ENCODE measurements around the gene OR4C3. TPM values are rescaled to one million over a fixed set of nuclear protein-coding genes. Genes with fewer than 3 reads are reported as not detected.
A peak's percentile ranks its signal among the peaks of the same experiment; 100 is the strongest.
"Not testable (repeated sequence)": the region's sequence is repeated elsewhere in the genome, so short reads cannot be mapped to it uniquely, and the experiment has no call there.

Gene OR4C3
- not detected in 2 replicates for total RNA-seq

GRCh38 chr11:48324620-48325019 is at the start of gene OR4C3:
Gene OR4C3 (plus strand): TSS chr11:48324920. CDS start chr11:48325022, 102 bp downstream.
- H3K36me3 Mint-ChIP-seq (ENCODE audit: low read depth); H3K9me3 Mint-ChIP-seq; H3K4me3 Mint-ChIP-seq (ENCODE audit: low read depth); H3K4me1 Mint-ChIP-seq (ENCODE audit: low read depth); H3K27me3 Mint-ChIP-seq (ENCODE audit: low read depth); intact Hi-C loops (cut with micrococcal nuclease); H3K27ac Mint-ChIP-seq; DNase-seq (ENCODE audit: low spot score): not testable (repeated sequence)

GRCh38 chr11:48305923-48306322 is 18.8 kb upstream of the OR4C3 start, which contains the start of gene OR4S1:
Gene OR4S1 (plus strand): TSS chr11:48306223. CDS start chr11:48306223, 0 bp downstream.
- no peaks in the 10 kb centered on the region for H3K4me1 Mint-ChIP-seq (ENCODE audit: low read depth)
- no peaks in the 10 kb centered on the region for H3K9me3 Mint-ChIP-seq
- no peak within 1 kb of the TSS for H3K27ac Mint-ChIP-seq
- intact Hi-C loops (cut with micrococcal nuclease): loop anchor here (5.0 kb wide), 2 partner anchors 134 to 1221 kb away; no protein-coding TSS in a partner anchor
- no peaks in the 10 kb centered on the region for H3K36me3 Mint-ChIP-seq (ENCODE audit: low read depth)
- no peak for DNase-seq (ENCODE audit: low spot score)
- no peaks in the 10 kb centered on the region for H3K27me3 Mint-ChIP-seq (ENCODE audit: low read depth)
- H3K4me3 Mint-ChIP-seq (ENCODE audit: low read depth): no peak within 1 kb of the TSS

- H3K4me1 Mint-ChIP-seq (ENCODE audit: low read depth): no peaks in the 10 kb centered on the region
- H3K27me3 Mint-ChIP-seq (ENCODE audit: low read depth): peaks cover 1% of the 10 kb centered on the region
- H3K4me3 Mint-ChIP-seq (ENCODE audit: low read depth): no peak overlapping the region
- H3K9me3 Mint-ChIP-seq: no peaks in the 10 kb centered on the region
- intact Hi-C loops (cut with micrococcal nuclease): loop anchor here (5.0 kb wide), 2 partner anchors 136 to 1219 kb away; no protein-coding TSS in a partner anchor
- no peak overlapping the region for H3K27ac Mint-ChIP-seq
- H3K36me3 Mint-ChIP-seq (ENCODE audit: low read depth): no peaks in the 10 kb centered on the region
- peak; percentile 48 for DNase-seq (ENCODE audit: low spot score)
These were observed 16.8 kb upstream of the OR4C3 start for GRCh38 chr11:48307760-48308386.

GRCh38 chr11:48313590-48313989 is 11.1 kb upstream of the OR4C3 start:
- intact Hi-C loops (cut with micrococcal nuclease); H3K27ac Mint-ChIP-seq; H3K4me3 Mint-ChIP-seq (ENCODE audit: low read depth); H3K9me3 Mint-ChIP-seq; H3K4me1 Mint-ChIP-seq (ENCODE audit: low read depth); H3K27me3 Mint-ChIP-seq (ENCODE audit: low read depth); H3K36me3 Mint-ChIP-seq (ENCODE audit: low read depth); DNase-seq (ENCODE audit: low spot score): not testable (repeated sequence)

- H3K36me3 Mint-ChIP-seq (ENCODE audit: low read depth); H3K27me3 Mint-ChIP-seq (ENCODE audit: low read depth); H3K4me1 Mint-ChIP-seq (ENCODE audit: low read depth); H3K9me3 Mint-ChIP-seq; H3K4me3 Mint-ChIP-seq (ENCODE audit: low read depth); H3K27ac Mint-ChIP-seq; intact Hi-C loops (cut with micrococcal nuclease); DNase-seq (ENCODE audit: low spot score): not testable (repeated sequence)
These were observed 4.9 kb upstream of the OR4C3 start for GRCh38 chr11:48319813-48320212.

- Mint-ChIP-seq H3K4me1 (ENCODE audit: low read depth) (no peaks in the 10 kb centered on the region), H3K4me3 (ENCODE audit: low read depth) (no peak overlapping the region), H3K27me3 (ENCODE audit: low read depth) (no peaks in the 10 kb centered on the region), H3K36me3 (ENCODE audit: low read depth) (no peaks in the 10 kb centered on the region), H3K27ac (no peak overlapping the region), H3K9me3 (peaks cover 5% of the 10 kb centered on the region)
- intact Hi-C loops (cut with micrococcal nuclease): no loop called here
- DNase-seq (ENCODE audit: low spot score): no peak
These were observed 16.7 kb downstream of the OR4C3 start for GRCh38 chr11:48341466-48341865.

GRCh38 chr11:48342505-48342904 is 17.8 kb downstream of the OR4C3 start:
- H3K27me3 Mint-ChIP-seq (ENCODE audit: low read depth); H3K4me1 Mint-ChIP-seq (ENCODE audit: low read depth); H3K36me3 Mint-ChIP-seq (ENCODE audit: low read depth); H3K4me3 Mint-ChIP-seq (ENCODE audit: low read depth); H3K27ac Mint-ChIP-seq; intact Hi-C loops (cut with micrococcal nuclease); H3K9me3 Mint-ChIP-seq; DNase-seq (ENCODE audit: low spot score): not testable (repeated sequence)

- H3K4me1 Mint-ChIP-seq (ENCODE audit: low read depth); DNase-seq (ENCODE audit: low spot score); H3K27me3 Mint-ChIP-seq (ENCODE audit: low read depth); intact Hi-C loops (cut with micrococcal nuclease); H3K36me3 Mint-ChIP-seq (ENCODE audit: low read depth); H3K4me3 Mint-ChIP-seq (ENCODE audit: low read depth); H3K27ac Mint-ChIP-seq: not testable (repeated sequence)
- peaks cover 15% of the 10 kb centered on the region for H3K9me3 Mint-ChIP-seq
These were observed 21.6 kb downstream of the OR4C3 start for GRCh38 chr11:48346286-48346685.

- Mint-ChIP-seq H3K9me3 (peaks cover 12% of the 10 kb centered on the region), H3K4me1 (ENCODE audit: low read depth) (no peaks in the 10 kb centered on the region), H3K4me3 (ENCODE audit: low read depth) (no peak overlapping the region), H3K27ac (no peak overlapping the region), H3K36me3 (ENCODE audit: low read depth) (no peaks in the 10 kb centered on the region), H3K27me3 (ENCODE audit: low read depth) (no peaks in the 10 kb centered on the region)
- intact Hi-C loops (cut with micrococcal nuclease): loop anchor here (10.0 kb wide), 1 partner anchor 1671 kb away; no protein-coding TSS in a partner anchor
- no peak for DNase-seq (ENCODE audit: low spot score)
These were observed 29.3 kb downstream of the OR4C3 start for GRCh38 chr11:48354013-48354412.

GRCh38 chr11:48354677-48355076 is 30.0 kb downstream of the OR4C3 start:
- Mint-ChIP-seq H3K9me3 (peaks cover 8% of the 10 kb centered on the region), H3K36me3 (ENCODE audit: low read depth) (no peaks in the 10 kb centered on the region), H3K4me1 (ENCODE audit: low read depth) (no peaks in the 10 kb centered on the region), H3K27ac (no peak overlapping the region), H3K27me3 (ENCODE audit: low read depth) (no peaks in the 10 kb centered on the region), H3K4me3 (ENCODE audit: low read depth) (no peak overlapping the region)
- intact Hi-C loops (cut with micrococcal nuclease): loop anchor here (10.0 kb wide), 1 partner anchor 1670 kb away; no protein-coding TSS in a partner anchor
- no peak for DNase-seq (ENCODE audit: low spot score)

GRCh38 chr11:48361289-48361688 is 36.6 kb downstream of the OR4C3 start:
- H3K9me3 Mint-ChIP-seq; H3K27ac Mint-ChIP-seq; intact Hi-C loops (cut with micrococcal nuclease); H3K4me3 Mint-ChIP-seq (ENCODE audit: low read depth); H3K27me3 Mint-ChIP-seq (ENCODE audit: low read depth); H3K4me1 Mint-ChIP-seq (ENCODE audit: low read depth); DNase-seq (ENCODE audit: low spot score); H3K36me3 Mint-ChIP-seq (ENCODE audit: low read depth): not testable (repeated sequence)

GRCh38 chr11:48366365-48366764 is 41.6 kb downstream of the OR4C3 start, which contains the start of gene OR4C5:
Gene OR4C5 (minus strand): TSS chr11:48366465. CDS start chr11:48366465, 0 bp downstream.
- Mint-ChIP-seq H3K4me1 (ENCODE audit: low read depth) (no peaks in the 10 kb centered on the region), H3K27me3 (ENCODE audit: low read depth) (no peaks in the 10 kb centered on the region), H3K27ac (no peak within 1 kb of the TSS), H3K4me3 (ENCODE audit: low read depth) (no peak within 1 kb of the TSS), H3K9me3 (no peaks in the 10 kb centered on the region), H3K36me3 (ENCODE audit: low read depth) (no peaks in the 10 kb centered on the region)
- no peak for DNase-seq (ENCODE audit: low spot score)
- intact Hi-C loops (cut with micrococcal nuclease): no loop called here
